Endometrial microvascular endothelial cells (primary cell): Measurements from ENCODE around the gene TXNRD1. TPM values are rescaled to one million over a fixed set of nuclear protein-coding genes. Genes with fewer than 3 reads are reported as not detected.

Experiments
- total RNA-seq: library from RNA; depleted of rRNA; stranded (reverse); fragments of >200 nt; gene quantifications from one replicate; pipeline ENCODE4 v1.2.3, GENCODE V29; 2015; ENCODE audit errors: inconsistent ontology term

TXNRD1 gene
- total RNA-seq, 1 donor from 2014 or later, result 966 TPM

Other genes starting within 250 kb of the TXNRD1 start
- 27.0 TPM for gene TDG, start 249.9 kb upstream of the TXNRD1 start, total RNA-seq
- gene GLT8D2, start 165.6 kb upstream of the TXNRD1 start, total RNA-seq, result 0.19 TPM
- gene HCFC2, start 151.2 kb upstream of the TXNRD1 start, total RNA-seq, result 17.2 TPM
- gene NFYB, start 77.6 kb upstream of the TXNRD1 start, total RNA-seq, result 10.5 TPM
- 1.5 TPM for gene EID3, start 88.0 kb downstream of the TXNRD1 start, total RNA-seq
- gene CHST11, start 241.2 kb downstream of the TXNRD1 start, total RNA-seq, result 4.2 TPM